ENCODE data around the gene KRTAP4-2.

DNA sequence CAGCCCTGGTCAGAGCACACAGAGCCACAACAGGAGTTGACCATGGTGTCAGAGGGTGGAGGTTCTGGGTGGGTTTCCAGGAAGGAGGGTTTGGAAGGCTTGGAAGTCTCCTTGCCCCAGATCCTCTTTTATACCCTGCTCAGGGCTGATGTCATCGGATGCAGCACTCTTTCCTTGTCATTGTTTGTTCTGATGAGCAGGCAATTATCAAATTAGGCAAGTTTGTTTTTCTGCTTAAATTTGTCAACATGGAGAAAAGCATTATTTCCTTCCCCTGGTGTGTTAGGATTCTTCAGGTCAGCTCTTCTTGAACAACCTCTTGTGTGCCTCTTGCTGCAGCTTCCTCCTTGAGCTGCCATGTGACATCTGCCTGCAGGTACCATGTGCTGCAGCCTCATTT, 17.4 kb downstream of the KRTAP4-2 start, which contains the start of gene KRTAP4-4:
- no peak for TF ChIP-seq EZH2 (IDR thresholded peaks at IDR 0.05; ENCODE audit: borderline replicate concordance, low read depth, low read length, severe bottlenecking)
- TF ChIP-seq, protein P1, sequence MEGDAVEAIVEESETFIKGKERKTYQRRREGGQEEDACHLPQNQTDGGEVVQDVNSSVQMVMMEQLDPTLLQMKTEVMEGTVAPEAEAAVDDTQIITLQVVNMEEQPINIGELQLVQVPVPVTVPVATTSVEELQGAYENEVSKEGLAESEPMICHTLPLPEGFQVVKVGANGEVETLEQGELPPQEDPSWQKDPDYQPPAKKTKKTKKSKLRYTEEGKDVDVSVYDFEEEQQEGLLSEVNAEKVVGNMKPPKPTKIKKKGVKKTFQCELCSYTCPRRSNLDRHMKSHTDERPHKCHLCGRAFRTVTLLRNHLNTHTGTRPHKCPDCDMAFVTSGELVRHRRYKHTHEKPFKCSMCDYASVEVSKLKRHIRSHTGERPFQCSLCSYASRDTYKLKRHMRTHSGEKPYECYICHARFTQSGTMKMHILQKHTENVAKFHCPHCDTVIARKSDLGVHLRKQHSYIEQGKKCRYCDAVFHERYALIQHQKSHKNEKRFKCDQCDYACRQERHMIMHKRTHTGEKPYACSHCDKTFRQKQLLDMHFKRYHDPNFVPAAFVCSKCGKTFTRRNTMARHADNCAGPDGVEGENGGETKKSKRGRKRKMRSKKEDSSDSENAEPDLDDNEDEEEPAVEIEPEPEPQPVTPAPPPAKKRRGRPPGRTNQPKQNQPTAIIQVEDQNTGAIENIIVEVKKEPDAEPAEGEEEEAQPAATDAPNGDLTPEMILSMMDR (IDR thresholded peaks at IDR 0.05; ENCODE audit: borderline replicate concordance, extremely low read depth, low read length, poor library complexity, severe bottlenecking), result no peak
